ENCODE measurements around the gene FYB2.

DNA sequence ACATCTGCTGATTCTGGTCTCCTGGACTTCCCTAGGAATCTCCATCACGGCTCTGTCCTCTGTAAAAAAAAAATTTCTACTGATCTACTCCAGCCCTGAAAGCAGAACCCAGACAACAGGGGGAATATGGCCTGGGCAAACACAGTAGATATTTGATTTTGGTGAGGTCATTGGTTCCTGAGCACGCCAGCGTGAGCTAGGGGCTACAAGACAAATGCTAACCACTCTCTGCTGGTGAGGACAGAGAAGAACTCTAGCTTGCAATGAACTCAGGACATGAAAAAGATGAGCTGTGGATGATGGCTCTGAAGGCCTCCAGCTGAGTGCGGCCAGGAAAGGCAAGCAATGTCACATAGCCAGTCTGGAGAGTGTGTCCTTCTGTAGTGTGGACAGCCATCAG, 17.2 kb upstream of the FYB2 start:
- TF ChIP-seq, protein P1, sequence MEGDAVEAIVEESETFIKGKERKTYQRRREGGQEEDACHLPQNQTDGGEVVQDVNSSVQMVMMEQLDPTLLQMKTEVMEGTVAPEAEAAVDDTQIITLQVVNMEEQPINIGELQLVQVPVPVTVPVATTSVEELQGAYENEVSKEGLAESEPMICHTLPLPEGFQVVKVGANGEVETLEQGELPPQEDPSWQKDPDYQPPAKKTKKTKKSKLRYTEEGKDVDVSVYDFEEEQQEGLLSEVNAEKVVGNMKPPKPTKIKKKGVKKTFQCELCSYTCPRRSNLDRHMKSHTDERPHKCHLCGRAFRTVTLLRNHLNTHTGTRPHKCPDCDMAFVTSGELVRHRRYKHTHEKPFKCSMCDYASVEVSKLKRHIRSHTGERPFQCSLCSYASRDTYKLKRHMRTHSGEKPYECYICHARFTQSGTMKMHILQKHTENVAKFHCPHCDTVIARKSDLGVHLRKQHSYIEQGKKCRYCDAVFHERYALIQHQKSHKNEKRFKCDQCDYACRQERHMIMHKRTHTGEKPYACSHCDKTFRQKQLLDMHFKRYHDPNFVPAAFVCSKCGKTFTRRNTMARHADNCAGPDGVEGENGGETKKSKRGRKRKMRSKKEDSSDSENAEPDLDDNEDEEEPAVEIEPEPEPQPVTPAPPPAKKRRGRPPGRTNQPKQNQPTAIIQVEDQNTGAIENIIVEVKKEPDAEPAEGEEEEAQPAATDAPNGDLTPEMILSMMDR (IDR thresholded peaks at IDR 0.05; ENCODE audit: poor library complexity, severe bottlenecking) = no peak
- TF ChIP-seq EZH2 (IDR thresholded peaks at IDR 0.05; ENCODE audit: borderline replicate concordance, insufficient read depth, low read length, poor library complexity, severe bottlenecking) (no peak), POLR2AphosphoS5 (IDR thresholded peaks at IDR 0.05) (no peak), TAF1 (IDR thresholded peaks at IDR 0.05; ENCODE audit: low read depth) (no peak), EP300 (conservative IDR thresholded peaks at IDR 0.05; ENCODE audit: poor library complexity, severe bottlenecking) (no peak), RAD21 (conservative IDR thresholded peaks at IDR 0.05) (no peak), MXI1 (conservative IDR thresholded peaks at IDR 0.05; ENCODE audit: poor library complexity, severe bottlenecking) (no peak)
- TF ChIP-seq, protein P2, sequence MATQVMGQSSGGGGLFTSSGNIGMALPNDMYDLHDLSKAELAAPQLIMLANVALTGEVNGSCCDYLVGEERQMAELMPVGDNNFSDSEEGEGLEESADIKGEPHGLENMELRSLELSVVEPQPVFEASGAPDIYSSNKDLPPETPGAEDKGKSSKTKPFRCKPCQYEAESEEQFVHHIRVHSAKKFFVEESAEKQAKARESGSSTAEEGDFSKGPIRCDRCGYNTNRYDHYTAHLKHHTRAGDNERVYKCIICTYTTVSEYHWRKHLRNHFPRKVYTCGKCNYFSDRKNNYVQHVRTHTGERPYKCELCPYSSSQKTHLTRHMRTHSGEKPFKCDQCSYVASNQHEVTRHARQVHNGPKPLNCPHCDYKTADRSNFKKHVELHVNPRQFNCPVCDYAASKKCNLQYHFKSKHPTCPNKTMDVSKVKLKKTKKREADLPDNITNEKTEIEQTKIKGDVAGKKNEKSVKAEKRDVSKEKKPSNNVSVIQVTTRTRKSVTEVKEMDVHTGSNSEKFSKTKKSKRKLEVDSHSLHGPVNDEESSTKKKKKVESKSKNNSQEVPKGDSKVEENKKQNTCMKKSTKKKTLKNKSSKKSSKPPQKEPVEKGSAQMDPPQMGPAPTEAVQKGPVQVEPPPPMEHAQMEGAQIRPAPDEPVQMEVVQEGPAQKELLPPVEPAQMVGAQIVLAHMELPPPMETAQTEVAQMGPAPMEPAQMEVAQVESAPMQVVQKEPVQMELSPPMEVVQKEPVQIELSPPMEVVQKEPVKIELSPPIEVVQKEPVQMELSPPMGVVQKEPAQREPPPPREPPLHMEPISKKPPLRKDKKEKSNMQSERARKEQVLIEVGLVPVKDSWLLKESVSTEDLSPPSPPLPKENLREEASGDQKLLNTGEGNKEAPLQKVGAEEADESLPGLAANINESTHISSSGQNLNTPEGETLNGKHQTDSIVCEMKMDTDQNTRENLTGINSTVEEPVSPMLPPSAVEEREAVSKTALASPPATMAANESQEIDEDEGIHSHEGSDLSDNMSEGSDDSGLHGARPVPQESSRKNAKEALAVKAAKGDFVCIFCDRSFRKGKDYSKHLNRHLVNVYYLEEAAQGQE (IDR thresholded peaks at IDR 0.05; ENCODE audit: borderline replicate concordance) = no peak

Measured in neural cell (in vitro differentiated cells).